GM21381 (cell line): ENCODE measurements around the gene UGT1A1.

ENCODE experiments used
- ATAC-seq: cut with Tn5 transposase; IDR thresholded peaks from one replicate; pipeline ENCODE4 v1.9.1; 2021; ENCODE audit warnings: mild to moderate bottlenecking, moderate library complexity; ENCODE audit not compliant: unreplicated experiment

UGT1A1 gene

DNA sequence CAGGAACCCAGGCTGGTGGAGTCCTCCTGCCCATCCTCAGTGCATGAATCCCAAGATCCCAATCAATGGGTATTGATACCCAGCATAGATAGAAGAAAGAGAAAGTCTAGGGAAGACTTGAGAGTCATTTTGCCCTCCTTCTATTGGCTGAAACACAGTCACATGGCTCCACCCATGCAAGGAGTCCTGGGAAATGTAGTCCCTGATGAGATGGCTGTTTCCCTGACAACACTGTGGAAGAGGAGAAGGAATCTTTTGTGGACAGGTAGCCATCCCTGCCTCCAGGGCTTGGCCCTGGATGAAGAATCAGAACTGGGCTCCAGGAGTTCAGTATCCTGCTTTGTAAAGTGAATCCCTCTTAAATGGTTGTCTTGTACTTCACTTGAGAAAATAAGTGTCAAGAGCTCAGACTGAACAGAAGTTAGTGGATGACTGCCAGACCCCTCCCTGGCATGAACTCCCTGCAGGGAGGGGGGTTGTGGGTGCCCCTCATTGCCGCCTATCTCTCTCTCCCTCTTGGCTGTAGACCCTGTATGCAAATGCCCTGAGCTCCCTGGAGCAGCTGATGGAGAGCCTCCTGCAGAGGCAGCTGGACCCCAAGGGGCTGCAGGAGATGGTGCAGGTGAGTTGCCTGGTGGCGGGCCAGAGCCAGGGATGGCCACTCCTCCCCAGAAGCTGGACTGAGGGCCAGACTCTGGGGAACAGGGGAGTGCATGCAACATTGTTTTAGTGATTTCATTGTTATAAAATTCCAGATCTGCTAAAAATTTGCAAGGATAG, 54.2 kb downstream of the UGT1A1 start:
- ATAC-seq, result no peak

DNA sequence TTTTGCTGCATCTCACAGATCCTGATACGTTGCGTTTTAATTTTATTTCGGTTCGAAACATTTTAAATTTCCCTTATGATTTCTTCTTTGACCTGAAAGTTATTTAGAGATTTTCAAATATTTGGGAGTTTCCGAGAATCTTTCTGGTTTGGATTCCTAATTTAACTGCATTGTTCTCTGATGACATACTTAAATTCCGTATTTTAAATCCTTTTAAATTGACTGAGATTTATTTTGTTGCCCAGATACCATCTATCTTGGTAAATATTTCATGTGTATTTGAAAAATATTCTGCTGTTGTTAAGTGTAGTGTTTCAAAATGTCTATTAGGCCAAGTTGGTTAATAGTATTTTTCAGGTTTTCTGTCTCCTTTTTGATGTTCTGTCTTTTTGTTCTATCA, 55.8 kb downstream of the UGT1A1 start:
- ATAC-seq, result no peak

DNA sequence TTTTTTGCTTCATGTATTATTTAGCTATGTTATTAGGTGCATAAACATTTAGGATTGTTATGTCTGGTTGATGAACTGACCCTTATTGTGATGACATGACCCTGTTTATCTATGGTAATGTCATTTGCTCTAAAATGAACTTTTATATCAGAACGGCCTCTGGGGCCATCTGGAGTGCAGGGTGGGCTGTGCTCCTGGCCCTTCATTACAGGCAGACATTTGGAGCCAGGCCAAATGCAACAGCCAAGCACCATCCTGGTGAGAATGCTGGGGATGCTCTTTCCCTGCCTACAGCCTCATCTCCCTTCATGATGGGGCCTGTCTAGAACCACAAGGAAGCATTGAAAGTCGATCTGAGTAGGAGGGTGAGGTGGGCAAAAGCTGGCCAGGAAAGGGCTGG, 56.3 kb downstream of the UGT1A1 start:
- no peak for ATAC-seq

GRCh38 chr2:233816771-233817170, 56.7 kb downstream of the UGT1A1 start:
- no peak for ATAC-seq

DNA sequence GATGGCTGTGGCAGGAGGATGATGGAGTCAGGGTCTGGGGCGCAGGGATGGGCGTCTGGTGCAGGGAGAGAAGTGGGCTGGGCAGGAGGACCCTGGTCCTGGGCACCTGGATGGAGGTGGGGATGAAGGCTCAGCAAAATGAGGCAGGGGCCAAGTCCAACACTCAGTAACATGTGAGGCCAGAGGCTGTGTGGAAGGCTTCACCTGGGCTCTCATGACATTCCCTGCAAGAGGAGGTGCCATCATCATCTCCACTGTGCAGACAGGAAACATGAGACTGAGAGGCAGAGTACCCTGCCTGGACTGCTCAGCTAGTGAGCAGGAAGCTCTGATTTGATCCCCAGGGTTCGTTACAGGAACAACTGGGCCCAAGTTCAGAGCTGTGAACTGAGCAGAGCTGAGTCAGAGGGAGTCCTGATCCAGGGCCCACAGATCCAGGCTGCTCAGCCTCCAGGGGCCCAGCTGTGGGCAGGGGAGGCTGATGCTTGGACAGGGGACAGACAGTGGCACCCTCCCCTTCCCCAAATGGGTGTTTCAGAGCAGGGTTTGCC, 57.4 kb downstream of the UGT1A1 start:
- ATAC-seq, result no peak

DNA sequence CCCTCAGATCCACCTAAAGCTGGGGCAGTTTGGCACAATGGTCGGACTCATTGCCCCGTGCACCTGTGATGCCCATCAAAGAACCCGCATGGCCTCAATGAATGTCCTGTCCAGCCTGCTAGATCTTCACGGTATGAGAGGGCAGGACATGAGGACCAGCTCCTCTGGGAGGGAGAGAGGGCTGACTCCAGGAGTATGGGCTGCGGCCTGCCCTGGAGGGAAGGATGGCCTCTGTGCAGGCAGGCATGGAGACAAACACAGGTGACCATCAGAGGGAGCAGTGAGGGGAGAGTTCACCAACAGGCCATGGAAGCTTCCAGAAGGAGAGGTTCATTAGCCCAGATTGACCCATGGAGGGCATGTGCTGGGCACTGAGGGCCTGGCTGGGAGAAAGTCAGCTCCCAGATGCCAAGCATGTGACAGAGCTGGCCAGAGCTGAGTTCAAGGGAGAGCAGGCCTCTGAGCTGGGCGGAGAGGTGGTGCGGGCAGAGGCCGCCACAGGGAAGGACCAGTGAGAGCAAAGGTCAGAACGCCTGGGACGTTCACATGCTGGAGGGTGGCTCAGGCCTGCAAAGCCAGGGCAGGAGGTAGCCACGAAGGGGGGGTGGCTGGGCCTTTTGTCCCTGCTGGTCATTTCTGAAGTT, 58.0 kb downstream of the UGT1A1 start:
- no peak for ATAC-seq

GRCh38 chr2:233818639-233819621, 58.9 kb downstream of the UGT1A1 start:
- no peak for ATAC-seq

DNA sequence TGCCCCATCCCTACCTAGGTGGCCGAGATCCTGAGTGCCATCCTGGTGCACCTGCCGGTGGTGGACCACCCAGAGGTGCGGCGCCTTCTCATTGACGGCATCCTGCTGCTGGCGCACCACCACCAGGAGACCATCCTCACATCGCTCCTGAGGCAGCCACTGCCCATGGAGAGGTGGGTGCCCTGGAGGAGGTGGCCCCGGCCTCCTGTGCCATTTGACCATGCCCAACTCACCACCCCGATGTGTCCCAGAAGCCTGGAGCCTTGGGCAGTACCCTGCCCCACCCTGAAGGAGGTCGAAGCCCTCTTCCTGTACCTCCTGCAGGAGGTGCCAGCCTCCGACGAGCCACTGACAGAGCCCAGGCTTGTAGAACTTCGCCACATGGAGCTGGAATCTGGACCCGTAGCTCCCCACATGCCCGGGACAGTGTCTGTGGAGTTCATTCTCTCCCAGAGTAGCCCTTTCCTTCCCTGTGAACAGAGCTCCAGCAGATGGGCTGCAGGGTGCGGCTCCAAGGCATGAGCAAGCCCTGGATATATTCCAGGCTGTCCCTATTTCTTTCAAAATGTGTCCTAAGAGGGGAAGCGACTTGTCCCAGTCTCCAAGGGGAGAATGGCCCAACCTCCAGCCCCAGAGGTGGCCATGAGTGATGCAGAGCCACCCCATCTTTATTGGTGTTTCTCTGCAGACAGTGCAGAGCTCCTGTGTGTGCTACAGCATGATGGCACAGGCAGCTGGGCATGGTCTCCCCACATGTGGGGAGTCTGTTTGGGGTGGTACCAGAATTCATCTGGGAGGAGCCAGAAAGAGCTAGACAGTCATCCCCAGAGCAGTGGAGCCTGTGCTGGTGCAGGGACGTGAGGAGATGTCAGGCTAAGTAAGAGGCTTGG, 60.1 kb downstream of the UGT1A1 start:
- no peak for ATAC-seq

GRCh38 chr2:233820774-233821105, 60.7 kb downstream of the UGT1A1 start:
- no peak for ATAC-seq

- no peak for ATAC-seq
These were observed 61.1 kb downstream of the UGT1A1 start for GRCh38 chr2:233821196-233821595.

DNA sequence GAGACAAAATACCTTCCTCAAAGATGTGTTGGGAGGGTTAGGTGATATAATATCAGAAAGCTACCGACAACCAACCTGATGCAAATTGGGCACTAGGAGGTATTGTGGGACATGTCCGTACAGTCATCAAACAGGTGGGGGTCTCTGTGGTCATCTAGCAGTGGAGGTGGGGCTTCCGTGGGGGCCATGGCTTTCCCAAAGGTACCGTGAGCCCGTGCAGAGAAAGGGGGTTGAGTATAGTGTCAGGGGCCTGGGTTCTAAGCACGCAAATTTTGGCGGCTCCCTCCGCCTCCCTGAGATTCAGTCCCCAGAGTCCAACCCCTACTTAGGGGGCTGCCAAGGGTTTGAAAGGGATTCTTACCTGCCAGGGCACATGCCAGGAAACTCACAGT, 61.6 kb downstream of the UGT1A1 start:
- no peak for ATAC-seq

DNA sequence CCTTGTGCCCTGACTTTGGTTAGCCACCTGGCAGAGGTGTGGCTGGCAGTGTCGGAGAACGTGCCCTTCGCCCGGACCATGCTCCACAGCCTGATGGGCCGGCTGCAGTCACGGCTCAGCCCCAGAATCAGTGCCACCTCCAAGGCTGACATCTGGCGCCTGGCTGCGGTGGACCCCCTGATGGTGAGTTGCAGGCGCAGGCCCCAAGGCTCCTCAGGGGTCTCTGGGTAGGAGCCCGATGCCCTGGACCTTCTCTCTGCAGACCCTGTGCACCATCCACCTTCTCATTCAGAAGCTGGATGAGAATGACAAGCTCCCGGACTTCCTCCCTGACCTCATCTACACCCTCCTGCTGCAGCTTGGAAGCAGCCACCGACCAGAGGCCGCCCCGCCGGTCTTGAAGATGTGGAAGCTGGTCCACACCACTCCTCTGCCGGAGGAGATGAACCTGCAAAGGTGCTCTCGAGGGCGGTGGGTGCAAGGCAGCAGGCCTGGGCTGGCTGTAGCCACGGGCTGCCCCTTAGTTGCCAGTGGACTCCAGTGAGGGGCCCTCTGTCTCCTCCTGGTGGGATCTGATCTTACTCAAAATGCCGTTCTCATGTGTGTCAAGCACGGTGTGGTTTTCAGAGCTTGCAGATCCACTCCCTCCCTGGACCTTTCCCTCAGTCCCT, 62.2 kb downstream of the UGT1A1 start:
- no peak for ATAC-seq
